Smooth muscle cell (in vitro differentiated cells): Measurements from ENCODE around the gene LMF2. TPM values are rescaled to one million over a fixed set of nuclear protein-coding genes. Genes with fewer than 3 reads are reported as not detected.

ENCODE experiments used
- DNase-seq: peaks from one replicate; lab custom pipeline; 2025; ENCODE audit not compliant: unreplicated experiment; lab: John Stamatoyannopoulos, UW
- H2AFZ ChIP-seq: fragments of 200-600 bp; sonication (generic); 2 replicates; pipeline ENCODE4 v1.6.0; 2016; ENCODE audit warnings: antibody characterized with exemption, low read depth, mild to moderate bottlenecking
- H3F3A ChIP-seq: fragments of 200-600 bp; sonication (generic); 2 replicates; pipeline ENCODE4 v1.6.0; 2017; ENCODE audit warnings: antibody characterized with exemption, low read depth
- H3K27ac ChIP-seq: fragments of 200-600 bp; sonication (generic); 2 replicates; pipeline ENCODE4 v1.5.1; 2016; ENCODE audit warnings: low read depth, mild to moderate bottlenecking
- H3K27me3 ChIP-seq: fragments of 200-600 bp; sonication (generic); 2 replicates; pipeline ENCODE4 v1.6.1; 2016; ENCODE audit warnings: low read depth, mild to moderate bottlenecking
- H3K36me3 ChIP-seq: fragments of 200-600 bp; sonication (generic); 2 replicates; pipeline ENCODE4 v1.5.1; 2016; ENCODE audit warnings: low read depth
- H3K4me1 ChIP-seq: fragments of 200-600 bp; sonication (generic); 2 replicates; pipeline ENCODE4 v1.5.1; 2016; ENCODE audit warnings: low read depth
- H3K4me2 ChIP-seq: fragments of 200-600 bp; sonication (generic); 2 replicates; pipeline ENCODE4 v1.6.0; 2016; ENCODE audit warnings: mild to moderate bottlenecking
- H3K4me3 ChIP-seq: fragments of 200-600 bp; sonication (generic); 2 replicates; pipeline ENCODE4 v1.5.1; 2016; ENCODE audit warnings: mild to moderate bottlenecking
- H3K79me2 ChIP-seq: fragments of 200-600 bp; sonication (generic); 2 replicates; pipeline ENCODE4 v1.6.0; 2016; ENCODE audit warnings: low read depth, mild to moderate bottlenecking
- H3K9ac ChIP-seq: fragments of 200-600 bp; sonication (generic); 2 replicates; pipeline ENCODE4 v1.6.0; 2016; ENCODE audit warnings: low read depth
- H3K9me3 ChIP-seq: fragments of 200-600 bp; sonication (generic); replicated peaks from 2 replicates; pipeline ENCODE4 v1.5.1; 2016; ENCODE audit warnings: low read depth
- H4K20me1 ChIP-seq: fragments of 200-600 bp; sonication (generic); 2 replicates; pipeline ENCODE4 v1.6.0; 2016; ENCODE audit warnings: low read depth
- WGBS: methylation state at CpG from one replicate; pipeline ENCODE4 v1.1.7; 2016; ENCODE audit warnings: low lambda C conversion rate; 5-methylcytosine and 5-hydroxymethylcytosine counted together
- polyA plus RNA-seq: library from polyadenylated mRNA; unstranded; fragments of >200 nt; fragmentation: Nextera tagmentation; extraction: Ambion mirVana; gene quantifications from 2 replicates; pipeline ENCODE4 v1.2.1, GENCODE V29; 2016
- total RNA-seq: library from RNA; depleted of rRNA; stranded (reverse); fragments of >200 nt; gene quantifications from 2 replicates; pipeline ENCODE4 v1.2.3, GENCODE V29; 2014
- TF ChIP-seq, protein P1 (sequence below): fragments of 200-600 bp; sonication (generic); IDR thresholded peaks from 2 replicates; pipeline ENCODE4 v1.5.1; 2017; ENCODE audit warnings: borderline replicate concordance, mild to moderate bottlenecking, antibody characterized with exemption; ENCODE audit not compliant: insufficient read depth, poor library complexity, severe bottlenecking

LMF2 gene
- total and polyA plus RNA-seq, 2 experiments from 2014 or later, result 53.5 to 130 TPM

DNA sequence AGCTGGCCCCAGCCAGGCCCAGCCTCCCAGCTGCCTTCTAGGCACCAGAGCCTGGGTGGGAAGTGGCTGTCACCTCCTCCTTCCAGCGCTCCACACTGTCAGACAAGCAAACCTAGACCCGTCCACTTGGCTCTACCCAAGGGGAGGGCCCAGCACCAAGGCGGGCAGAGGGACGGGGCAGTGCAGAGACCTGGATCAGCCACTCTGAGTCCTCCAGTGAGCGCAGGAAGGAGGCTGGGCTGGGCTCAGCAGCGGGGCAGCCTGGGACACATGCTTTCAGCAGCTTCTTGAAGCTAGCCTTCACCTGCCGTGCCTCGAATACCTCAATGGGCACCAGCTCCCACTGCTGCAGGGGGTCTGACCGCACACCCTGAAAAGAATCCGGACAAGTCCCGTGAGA lies 51.5 kb downstream of the LMF2 start:
- no peaks in the 10 kb centered on the region for H3K27me3 ChIP-seq
- peaks cover 13% of the 10 kb centered on the region for H4K20me1 ChIP-seq
- no peaks in the 10 kb centered on the region for H3K4me1 ChIP-seq
- no peak overlapping the region for H3K27ac ChIP-seq
- no peak overlapping the region for H3K4me3 ChIP-seq
- no peak overlapping the region for H3K9ac ChIP-seq
- H3K79me2 ChIP-seq, result no peaks in the 10 kb centered on the region
- TF ChIP-seq, protein P1, sequence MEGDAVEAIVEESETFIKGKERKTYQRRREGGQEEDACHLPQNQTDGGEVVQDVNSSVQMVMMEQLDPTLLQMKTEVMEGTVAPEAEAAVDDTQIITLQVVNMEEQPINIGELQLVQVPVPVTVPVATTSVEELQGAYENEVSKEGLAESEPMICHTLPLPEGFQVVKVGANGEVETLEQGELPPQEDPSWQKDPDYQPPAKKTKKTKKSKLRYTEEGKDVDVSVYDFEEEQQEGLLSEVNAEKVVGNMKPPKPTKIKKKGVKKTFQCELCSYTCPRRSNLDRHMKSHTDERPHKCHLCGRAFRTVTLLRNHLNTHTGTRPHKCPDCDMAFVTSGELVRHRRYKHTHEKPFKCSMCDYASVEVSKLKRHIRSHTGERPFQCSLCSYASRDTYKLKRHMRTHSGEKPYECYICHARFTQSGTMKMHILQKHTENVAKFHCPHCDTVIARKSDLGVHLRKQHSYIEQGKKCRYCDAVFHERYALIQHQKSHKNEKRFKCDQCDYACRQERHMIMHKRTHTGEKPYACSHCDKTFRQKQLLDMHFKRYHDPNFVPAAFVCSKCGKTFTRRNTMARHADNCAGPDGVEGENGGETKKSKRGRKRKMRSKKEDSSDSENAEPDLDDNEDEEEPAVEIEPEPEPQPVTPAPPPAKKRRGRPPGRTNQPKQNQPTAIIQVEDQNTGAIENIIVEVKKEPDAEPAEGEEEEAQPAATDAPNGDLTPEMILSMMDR, result no peak
- no peaks in the 10 kb centered on the region for H3F3A ChIP-seq
- no peak overlapping the region for H3K4me2 ChIP-seq
- no peaks in the 10 kb centered on the region for H3K9me3 ChIP-seq
- H3K36me3 ChIP-seq, result no peaks in the 10 kb centered on the region
- DNase-seq, result no peak
- H2AFZ ChIP-seq, result no peak overlapping the region
- 92% methylated on average over 11 of the region's 11 CpGs for WGBS

DNA sequence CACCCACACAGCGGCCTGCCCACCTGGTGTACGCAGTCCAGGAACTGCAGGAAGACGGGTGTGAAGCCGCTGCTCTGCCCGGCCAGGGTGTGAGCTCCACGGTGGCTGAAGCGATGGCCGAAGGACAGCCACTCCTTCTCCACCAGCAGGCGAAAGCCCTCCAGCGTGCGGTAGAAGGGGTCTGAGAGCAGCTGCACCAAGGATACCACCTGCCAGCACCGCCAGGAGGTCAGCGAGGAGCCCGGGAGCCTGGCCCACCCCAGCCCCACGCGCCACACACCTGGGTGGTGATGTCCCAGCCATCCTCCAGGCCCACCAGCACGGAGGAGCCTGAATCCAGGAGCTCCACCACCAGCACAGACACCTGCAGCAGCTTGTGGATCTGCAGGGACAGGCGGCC lies 52.3 kb downstream of the LMF2 start:
- Histone ChIP-seq H3K4me1 (no peaks in the 10 kb centered on the region), H3K27me3 (no peaks in the 10 kb centered on the region), H3K9ac (no peak overlapping the region), H3K4me3 (no peak overlapping the region), H3K4me2 (no peak overlapping the region), H3K9me3 (no peaks in the 10 kb centered on the region), H3K27ac (no peak overlapping the region), H2AFZ (no peak overlapping the region), H3K36me3 (no peaks in the 10 kb centered on the region), H4K20me1 (peaks cover 21% of the 10 kb centered on the region), H3F3A (no peaks in the 10 kb centered on the region), H3K79me2 (no peaks in the 10 kb centered on the region)
- DNase-seq, result no peak
- TF ChIP-seq, protein P1, result no peak
- WGBS, result 96% methylated on average over 18 of the region's 18 CpGs

DNA sequence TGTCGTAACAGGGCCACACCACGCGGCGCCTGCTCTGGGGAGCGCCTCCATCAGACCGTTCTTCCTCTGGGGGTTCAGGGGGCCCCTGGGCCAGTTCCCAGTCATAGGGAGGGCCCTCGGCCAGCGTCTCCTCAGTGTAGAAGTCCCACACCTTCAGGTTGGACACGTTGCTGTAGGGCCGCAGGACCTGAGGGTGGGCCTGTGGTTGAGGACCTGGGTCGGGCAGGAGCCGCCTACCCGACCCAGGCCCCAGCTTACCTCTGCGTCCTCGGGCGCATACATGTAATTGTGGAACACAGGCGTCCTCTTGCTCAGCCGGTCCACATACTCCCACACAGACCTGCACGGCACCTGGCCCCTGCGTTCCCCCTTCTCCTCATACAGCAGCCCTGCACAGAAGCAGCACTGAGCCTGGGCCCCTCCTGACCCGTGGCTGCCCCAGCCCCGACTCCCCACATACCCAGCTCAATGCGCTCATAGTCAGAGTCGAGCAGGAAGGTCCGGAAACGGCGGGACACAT lies 52.9 kb downstream of the LMF2 start:
- H3K79me2 ChIP-seq, result no peaks in the 10 kb centered on the region

More for the DNA sequence above, 52.9 kb downstream of the LMF2 start:
- Histone ChIP-seq H3F3A (peaks cover 3% of the 10 kb centered on the region), H3K4me2 (no peak overlapping the region), H3K27me3 (no peaks in the 10 kb centered on the region), H4K20me1 (peaks cover 26% of the 10 kb centered on the region), H3K9me3 (no peaks in the 10 kb centered on the region), H3K36me3 (no peaks in the 10 kb centered on the region), H3K4me3 (no peak overlapping the region), H3K4me1 (no peaks in the 10 kb centered on the region), H3K9ac (no peak overlapping the region), H2AFZ (no peak overlapping the region), H3K27ac (no peak overlapping the region)
- WGBS, result 96% methylated on average over 27 of the region's 27 CpGs
- TF ChIP-seq, protein P1, result no peak
- DNase-seq, result no peak

Other genes starting within 250 kb of the LMF2 start
- gene MAPK12, start 246.0 kb downstream of the LMF2 start, total RNA-seq, result 9.5 and 14.9 TPM in 2 replicates
- gene MAPK12, start 246.0 kb downstream of the LMF2 start, polyA plus RNA-seq, result 26.2 and 27.8 TPM in 2 replicates
- gene MAPK11, start 237.3 kb downstream of the LMF2 start, total RNA-seq, result 2.8 and 4.2 TPM in 2 replicates
- gene MAPK11, start 237.3 kb downstream of the LMF2 start, polyA plus RNA-seq, result 0.65 and 1.4 TPM in 2 replicates
- gene PLXNB2, start 200.1 kb downstream of the LMF2 start, total RNA-seq, result 183 and 195 TPM in 2 replicates
- 210 and 249 TPM in 2 replicates for gene PLXNB2, start 200.1 kb downstream of the LMF2 start, polyA plus RNA-seq
- gene DENND6B, start 180.7 kb downstream of the LMF2 start, total RNA-seq, result 2.4 and 3.1 TPM in 2 replicates
- gene DENND6B, start 180.7 kb downstream of the LMF2 start, polyA plus RNA-seq, result 7.8 and 10.1 TPM in 2 replicates
- gene PPP6R2, start 164.4 kb downstream of the LMF2 start, total RNA-seq, result 24.6 and 30.7 TPM in 2 replicates
- gene PPP6R2, start 164.4 kb downstream of the LMF2 start, polyA plus RNA-seq, result 31.6 and 36.3 TPM in 2 replicates
- gene SBF1, start 32.7 kb downstream of the LMF2 start, total RNA-seq, result 34.1 and 37.3 TPM in 2 replicates
- 53.6 and 70.8 TPM in 2 replicates for gene SBF1, start 32.7 kb downstream of the LMF2 start, polyA plus RNA-seq
- gene ADM2, start 26.2 kb downstream of the LMF2 start, total RNA-seq, result 3.0 and 4.1 TPM in 2 replicates
- 15.8 and 16.9 TPM in 2 replicates for gene ADM2, start 26.2 kb downstream of the LMF2 start, polyA plus RNA-seq
- 2.1 TPM in 1 of 2 replicates, not detected in the other for gene MIOX, start 20.8 kb downstream of the LMF2 start, total RNA-seq
- 0.49 and 0.54 TPM in 2 replicates for gene MIOX, start 20.8 kb downstream of the LMF2 start, polyA plus RNA-seq
- 20.7 and 24.1 TPM in 2 replicates for gene NCAPH2, start 522 bp upstream of the LMF2 start, total RNA-seq
- gene NCAPH2, start 522 bp upstream of the LMF2 start, polyA plus RNA-seq, result 42.0 and 45.7 TPM in 2 replicates
- 1.5 and 3.2 TPM in 2 replicates for gene SCO2, start 17.9 kb upstream of the LMF2 start, total RNA-seq
- 17.6 and 22.6 TPM in 2 replicates for gene SCO2, start 17.9 kb upstream of the LMF2 start, polyA plus RNA-seq
- 85.8 and 87.4 TPM in 2 replicates for gene TYMP, start 22.3 kb upstream of the LMF2 start, total RNA-seq
- 263 and 287 TPM in 2 replicates for gene TYMP, start 22.3 kb upstream of the LMF2 start, polyA plus RNA-seq
- gene KLHDC7B, start 38.2 kb upstream of the LMF2 start, total RNA-seq, result 0.31 and 1.1 TPM in 2 replicates
- gene KLHDC7B, start 38.2 kb upstream of the LMF2 start, polyA plus RNA-seq, result 1.5 and 2.2 TPM in 2 replicates
- gene SYCE3, start 55.2 kb upstream of the LMF2 start, total RNA-seq, result not detected in 2 replicates
- not detected in 2 replicates for gene SYCE3, start 55.2 kb upstream of the LMF2 start, polyA plus RNA-seq
- gene CPT1B, start 70.7 kb upstream of the LMF2 start, total RNA-seq, result 13.1 and 19.3 TPM in 2 replicates
- gene CPT1B, start 70.7 kb upstream of the LMF2 start, polyA plus RNA-seq, result 20.7 and 38.3 TPM in 2 replicates
- gene CHKB, start 75.1 kb upstream of the LMF2 start, total RNA-seq, result 33.6 and 35.2 TPM in 2 replicates
- 62.8 and 64.8 TPM in 2 replicates for gene CHKB, start 75.1 kb upstream of the LMF2 start, polyA plus RNA-seq
- gene MAPK8IP2, start 93.1 kb upstream of the LMF2 start, total RNA-seq, result 0.63 TPM in 2 replicates
- 1.2 and 1.5 TPM in 2 replicates for gene MAPK8IP2, start 93.1 kb upstream of the LMF2 start, polyA plus RNA-seq
- 16.6 and 19.9 TPM in 2 replicates for gene ARSA, start 120.5 kb upstream of the LMF2 start, total RNA-seq
- gene ARSA, start 120.5 kb upstream of the LMF2 start, polyA plus RNA-seq, result 16.6 and 17.7 TPM in 2 replicates
- gene SHANK3, start 165.1 kb upstream of the LMF2 start, total RNA-seq, result 1.3 and 2.0 TPM in 2 replicates
- 1.6 and 1.9 TPM in 2 replicates for gene SHANK3, start 165.1 kb upstream of the LMF2 start, polyA plus RNA-seq
- 0.27 and 1.9 TPM in 2 replicates for gene ACR, start 230.5 kb upstream of the LMF2 start, total RNA-seq
- not detected in 2 replicates for gene ACR, start 230.5 kb upstream of the LMF2 start, polyA plus RNA-seq